ENCODE results near the gene KCTD11. TPM values are rescaled to one million over a fixed set of nuclear protein-coding genes. Genes with fewer than 3 reads are reported as not detected.

The KCTD11 gene
- total and polyA plus RNA-seq, 2 donors: 3.0 to 9.9 TPM

GRCh38 chr17:7348478-7349242 is 3.3 kb upstream of the KCTD11 start:
- Histone ChIP-seq H3K36me3 (ENCODE audit: control insufficient read depth in 2 of 2, insufficient read depth in 2 of 2, low read length in 1 of 2) (peaks cover 56 to 73% of the 10 kb centered on the region in 2 donors), H3K27me3 (ENCODE audit: control insufficient read depth in 2 of 2, insufficient read depth in 1 of 2, low read length in 1 of 2) (no peaks in the 10 kb centered on the region), H3K9me3 (ENCODE audit: control insufficient read depth in 2 of 2, insufficient read depth in 1 of 2, low read length in 1 of 2) (no peaks in the 10 kb centered on the region), H3K27ac (ENCODE audit: low read depth in 1 of 2, low read length in 1 of 2) (no peak overlapping the region), H3K4me3 (ENCODE audit: low read length in 2 of 2) (no peak overlapping the region), H3K4me1 (ENCODE audit: control insufficient read depth in 2 of 2, insufficient read depth in 2 of 2, low read length in 2 of 2) (peaks cover 11 to 21% of the 10 kb centered on the region in 2 donors)
- 91% methylated on average over 19 of the region's 19 CpGs for WGBS
- no peak for DNase-seq (ENCODE audit: low read depth in 6 of 9, low spot score in 9 of 9)

- 57% methylated on average over 10 of the region's 10 CpGs for WGBS
- H3K4me3 ChIP-seq (ENCODE audit: low read length in 2 of 2): peak overlapping the region; percentile 46 to 62
- DNase-seq (ENCODE audit: low read depth in 6 of 9, low spot score in 9 of 9): no peak
- no peaks in the 10 kb centered on the region for H3K9me3 ChIP-seq (ENCODE audit: control insufficient read depth in 2 of 2, insufficient read depth in 1 of 2, low read length in 1 of 2)
- peaks cover 11 to 30% of the 10 kb centered on the region in 2 donors for H3K4me1 ChIP-seq (ENCODE audit: control insufficient read depth in 2 of 2, insufficient read depth in 2 of 2, low read length in 2 of 2)
- H3K27me3 ChIP-seq (ENCODE audit: control insufficient read depth in 2 of 2, insufficient read depth in 1 of 2, low read length in 1 of 2): peaks cover 0 to 11% of the 10 kb centered on the region in 2 donors
- H3K36me3 ChIP-seq (ENCODE audit: control insufficient read depth in 2 of 2, insufficient read depth in 2 of 2, low read length in 1 of 2): peaks cover 27 to 35% of the 10 kb centered on the region in 2 donors
- peak overlapping the region in 1 of 2 donors; percentile 83 for H3K27ac ChIP-seq (ENCODE audit: low read depth in 1 of 2, low read length in 1 of 2)
These were observed 534 bp downstream of the KCTD11 start for GRCh38 chr17:7352503-7352889.

GRCh38 chr17:7352910-7353635 is 1.1 kb downstream of the KCTD11 start:
- Histone ChIP-seq H3K9me3 (ENCODE audit: control insufficient read depth in 2 of 2, insufficient read depth in 1 of 2, low read length in 1 of 2) (no peaks in the 10 kb centered on the region), H3K27me3 (ENCODE audit: control insufficient read depth in 2 of 2, insufficient read depth in 1 of 2, low read length in 1 of 2) (peaks cover 0 to 11% of the 10 kb centered on the region in 2 donors), H3K27ac (ENCODE audit: low read depth in 1 of 2, low read length in 1 of 2) (no peak overlapping the region), H3K4me3 (ENCODE audit: low read length in 2 of 2) (no peak overlapping the region), H3K4me1 (ENCODE audit: control insufficient read depth in 2 of 2, insufficient read depth in 2 of 2, low read length in 2 of 2) (peaks cover 11 to 30% of the 10 kb centered on the region in 2 donors), H3K36me3 (ENCODE audit: control insufficient read depth in 2 of 2, insufficient read depth in 2 of 2, low read length in 1 of 2) (peaks cover 21 to 29% of the 10 kb centered on the region in 2 donors)
- 97% methylated on average over 37 of the region's 37 CpGs for WGBS
- DNase-seq (ENCODE audit: low read depth in 6 of 9, low spot score in 9 of 9): no peak

- H3K27ac ChIP-seq (ENCODE audit: low read depth in 1 of 2, low read length in 1 of 2): no peak overlapping the region
- WGBS: 97% methylated on average over 9 of the region's 9 CpGs
- peaks cover 11 to 30% of the 10 kb centered on the region in 2 donors for H3K4me1 ChIP-seq (ENCODE audit: control insufficient read depth in 2 of 2, insufficient read depth in 2 of 2, low read length in 2 of 2)
- H3K36me3 ChIP-seq (ENCODE audit: control insufficient read depth in 2 of 2, insufficient read depth in 2 of 2, low read length in 1 of 2): peaks cover 12 to 17% of the 10 kb centered on the region in 2 donors
- no peak overlapping the region for H3K4me3 ChIP-seq (ENCODE audit: low read length in 2 of 2)
- H3K9me3 ChIP-seq (ENCODE audit: control insufficient read depth in 2 of 2, insufficient read depth in 1 of 2, low read length in 1 of 2): no peaks in the 10 kb centered on the region
- DNase-seq (ENCODE audit: low read depth in 6 of 9, low spot score in 9 of 9): no peak
- H3K27me3 ChIP-seq (ENCODE audit: control insufficient read depth in 2 of 2, insufficient read depth in 1 of 2, low read length in 1 of 2): peaks cover 0 to 11% of the 10 kb centered on the region in 2 donors
These were observed 2.4 kb downstream of the KCTD11 start for GRCh38 chr17:7354262-7354843.

GRCh38 chr17:7355053-7355452 is 3.1 kb downstream of the KCTD11 start, which contains the start of gene TMEM95:
Gene TMEM95 (plus strand): TSS chr17:7355156. CDS start chr17:7355205, 49 bp downstream.
- H3K36me3 ChIP-seq (ENCODE audit: control insufficient read depth in 2 of 2, insufficient read depth in 2 of 2, low read length in 1 of 2): peaks cover 8 to 12% of the 10 kb centered on the region in 2 donors
- no peak within 1 kb of the TSS for H3K4me3 ChIP-seq (ENCODE audit: low read length in 2 of 2)
- H3K9me3 ChIP-seq (ENCODE audit: control insufficient read depth in 2 of 2, insufficient read depth in 1 of 2, low read length in 1 of 2): no peaks in the 10 kb centered on the region
- 91% methylated on average over 10 of the region's 10 CpGs for WGBS
- H3K4me1 ChIP-seq (ENCODE audit: control insufficient read depth in 2 of 2, insufficient read depth in 2 of 2, low read length in 2 of 2): peaks cover 11 to 24% of the 10 kb centered on the region in 2 donors
- H3K27ac ChIP-seq (ENCODE audit: low read depth in 1 of 2, low read length in 1 of 2): no peak within 1 kb of the TSS
- no peak for DNase-seq (ENCODE audit: low read depth in 6 of 9, low spot score in 9 of 9)
- H3K27me3 ChIP-seq (ENCODE audit: control insufficient read depth in 2 of 2, insufficient read depth in 1 of 2, low read length in 1 of 2): peaks cover 0 to 11% of the 10 kb centered on the region in 2 donors

GRCh38 chr17:7355573-7355972 is 3.6 kb downstream of the KCTD11 start:
- peaks cover 0 to 11% of the 10 kb centered on the region in 2 donors for H3K27me3 ChIP-seq (ENCODE audit: control insufficient read depth in 2 of 2, insufficient read depth in 1 of 2, low read length in 1 of 2)
- DNase-seq (ENCODE audit: low read depth in 6 of 9, low spot score in 9 of 9): no peak
- H3K9me3 ChIP-seq (ENCODE audit: control insufficient read depth in 2 of 2, insufficient read depth in 1 of 2, low read length in 1 of 2): no peaks in the 10 kb centered on the region
- no peak overlapping the region for H3K27ac ChIP-seq (ENCODE audit: low read depth in 1 of 2, low read length in 1 of 2)
- peaks cover 3 to 12% of the 10 kb centered on the region in 2 donors for H3K36me3 ChIP-seq (ENCODE audit: control insufficient read depth in 2 of 2, insufficient read depth in 2 of 2, low read length in 1 of 2)
- WGBS: 92% methylated on average over 8 of the region's 8 CpGs
- peaks cover 11 to 24% of the 10 kb centered on the region in 2 donors for H3K4me1 ChIP-seq (ENCODE audit: control insufficient read depth in 2 of 2, insufficient read depth in 2 of 2, low read length in 2 of 2)
- no peak overlapping the region for H3K4me3 ChIP-seq (ENCODE audit: low read length in 2 of 2)

GRCh38 chr17:7356072-7356549 is 4.1 kb downstream of the KCTD11 start:
- no peak overlapping the region for H3K4me3 ChIP-seq (ENCODE audit: low read length in 2 of 2)
- peak; percentile 60 to 92 (median 79) for DNase-seq (ENCODE audit: low read depth in 6 of 9, low spot score in 9 of 9)
- peaks cover 11 to 23% of the 10 kb centered on the region in 2 donors for H3K4me1 ChIP-seq (ENCODE audit: control insufficient read depth in 2 of 2, insufficient read depth in 2 of 2, low read length in 2 of 2)
- 14% methylated on average over 12 of the region's 12 CpGs for WGBS
- H3K27ac ChIP-seq (ENCODE audit: low read depth in 1 of 2, low read length in 1 of 2): no peak overlapping the region
- H3K9me3 ChIP-seq (ENCODE audit: control insufficient read depth in 2 of 2, insufficient read depth in 1 of 2, low read length in 1 of 2): no peaks in the 10 kb centered on the region
- H3K36me3 ChIP-seq (ENCODE audit: control insufficient read depth in 2 of 2, insufficient read depth in 2 of 2, low read length in 1 of 2): peaks cover 0 to 8% of the 10 kb centered on the region in 2 donors
- peaks cover 0 to 11% of the 10 kb centered on the region in 2 donors for H3K27me3 ChIP-seq (ENCODE audit: control insufficient read depth in 2 of 2, insufficient read depth in 1 of 2, low read length in 1 of 2)

GRCh38 chr17:7356756-7357155 is 4.8 kb downstream of the KCTD11 start:
- H3K27ac ChIP-seq (ENCODE audit: low read depth in 1 of 2, low read length in 1 of 2): no peak overlapping the region
- DNase-seq (ENCODE audit: low read depth in 6 of 9, low spot score in 9 of 9): no peak
- no peak overlapping the region for H3K4me3 ChIP-seq (ENCODE audit: low read length in 2 of 2)
- H3K4me1 ChIP-seq (ENCODE audit: control insufficient read depth in 2 of 2, insufficient read depth in 2 of 2, low read length in 2 of 2): peaks cover 5 to 20% of the 10 kb centered on the region in 2 donors
- no peaks in the 10 kb centered on the region for H3K9me3 ChIP-seq (ENCODE audit: control insufficient read depth in 2 of 2, insufficient read depth in 1 of 2, low read length in 1 of 2)
- H3K36me3 ChIP-seq (ENCODE audit: control insufficient read depth in 2 of 2, insufficient read depth in 2 of 2, low read length in 1 of 2): peaks cover 0 to 5% of the 10 kb centered on the region in 2 donors
- peaks cover 0 to 11% of the 10 kb centered on the region in 2 donors for H3K27me3 ChIP-seq (ENCODE audit: control insufficient read depth in 2 of 2, insufficient read depth in 1 of 2, low read length in 1 of 2)
- WGBS: 90% methylated on average over 8 of the region's 8 CpGs
